NCI-H1694 (cell line): ENCODE data around the gene ZNF341.
A peak's percentile ranks its signal among the peaks of the same experiment; 100 is the strongest.
"Not testable (repeated sequence)": the region's sequence is repeated elsewhere in the genome, so short reads cannot be mapped to it uniquely, and the experiment has no call there.

Source experiments
- DNase-seq: peaks from one replicate; lab custom pipeline; 2025; lab: John Stamatoyannopoulos, UW

The ZNF341 gene

GRCh38 chr20:33730946-33731692 lies 677 bp upstream of the ZNF341 start:
- DNase-seq = no peak

- DNase-seq = peak; percentile 70
Observed at GRCh38 chr20:33732166-33732970, 572 bp downstream of the ZNF341 start.

DNA sequence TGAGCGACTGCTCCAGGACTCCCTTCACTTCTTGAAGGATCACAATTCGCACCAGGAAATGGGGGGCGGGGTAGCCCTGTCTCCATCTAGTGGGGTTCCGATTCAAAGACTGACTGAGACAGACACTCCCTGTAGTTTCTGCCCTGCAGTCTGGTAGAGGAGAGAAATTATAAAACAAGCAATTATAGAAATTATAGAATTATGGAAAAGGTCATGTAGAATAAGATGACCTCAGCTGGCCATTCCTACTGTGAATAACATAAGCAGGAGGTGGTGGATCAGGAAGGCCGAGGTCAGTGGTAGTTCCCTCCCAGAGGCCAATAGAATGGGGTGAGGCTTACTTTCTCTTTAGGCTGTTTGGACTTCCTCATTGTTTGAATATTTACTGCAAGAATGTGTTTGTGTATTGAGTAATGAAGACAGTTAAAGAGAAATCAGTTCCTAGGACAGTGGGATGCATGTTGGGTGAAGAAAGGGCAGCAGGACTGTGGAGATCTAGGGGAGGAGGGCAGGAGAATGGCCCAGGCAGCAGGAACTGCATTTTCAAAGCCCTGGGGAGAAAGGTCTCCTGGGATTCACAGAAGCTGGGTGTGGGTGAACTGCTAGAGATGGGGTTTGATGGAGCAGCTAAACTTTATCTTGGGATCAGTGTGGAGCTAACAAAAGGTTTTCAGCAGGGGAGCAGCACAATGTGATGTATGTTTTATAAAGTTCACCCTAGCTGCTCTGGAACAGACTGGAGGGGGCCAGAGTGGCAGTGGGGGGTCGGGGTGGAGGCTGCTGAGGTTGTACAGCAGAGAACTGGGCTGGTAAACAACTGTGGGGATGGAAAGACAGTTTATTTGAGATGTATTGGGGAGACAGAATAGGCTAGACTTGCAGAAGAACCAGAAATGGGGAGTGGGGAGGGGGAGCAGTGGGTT lies 2.1 kb downstream of the ZNF341 start:
- DNase-seq = no peak

GRCh38 chr20:33736962-33737361 lies 5.2 kb downstream of the ZNF341 start:
- DNase-seq = no peak

DNA sequence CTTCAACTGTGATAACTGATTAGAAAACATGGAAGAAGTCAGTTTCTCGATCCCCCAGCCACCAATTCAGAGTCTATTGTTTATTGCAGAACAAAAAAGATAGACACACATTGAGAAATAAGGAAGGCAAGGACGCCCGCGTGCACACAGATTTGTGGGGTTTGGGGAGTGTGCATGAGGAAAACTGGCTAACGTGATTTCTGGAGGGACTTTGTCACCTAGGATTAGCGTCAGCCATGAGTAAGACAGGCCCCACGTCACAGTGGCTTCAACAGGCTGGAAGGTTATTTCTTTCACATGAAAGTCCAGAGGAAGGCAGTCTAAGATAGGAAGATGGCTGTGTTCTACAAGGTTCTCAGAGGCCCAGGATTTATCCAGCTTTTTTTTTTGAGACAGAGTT lies 7.7 kb downstream of the ZNF341 start:
- no peak for DNase-seq

GRCh38 chr20:33740189-33740588 lies 8.4 kb downstream of the ZNF341 start:
- no peak for DNase-seq

DNA sequence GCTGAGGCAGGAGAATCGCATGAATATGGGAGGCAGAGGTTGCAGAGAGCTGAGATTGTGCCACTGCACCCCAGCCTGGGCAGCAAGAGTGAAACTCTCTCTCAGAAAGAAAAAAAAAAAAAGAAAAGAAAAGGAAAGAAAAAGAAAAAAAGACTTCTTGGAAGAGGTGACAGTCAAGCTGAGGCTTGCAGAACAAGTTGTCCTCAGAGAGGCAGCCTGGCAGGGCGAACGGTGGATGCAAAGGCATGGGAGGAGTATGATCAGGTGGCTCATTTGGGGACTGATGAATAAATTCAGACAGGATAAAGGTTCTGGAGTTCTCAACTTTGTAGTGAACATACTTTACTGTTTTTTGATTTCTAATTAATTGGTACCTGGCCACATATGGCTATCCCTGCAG lies 12.4 kb downstream of the ZNF341 start:
- DNase-seq = no peak

- DNase-seq = no peak
Observed at GRCh38 chr20:33744773-33745385, 13.1 kb downstream of the ZNF341 start.

- no peak for DNase-seq
Observed at GRCh38 chr20:33746325-33746998, 14.7 kb downstream of the ZNF341 start.

- no peak for DNase-seq
Observed at GRCh38 chr20:33751775-33752174, 20.0 kb downstream of the ZNF341 start.

DNA sequence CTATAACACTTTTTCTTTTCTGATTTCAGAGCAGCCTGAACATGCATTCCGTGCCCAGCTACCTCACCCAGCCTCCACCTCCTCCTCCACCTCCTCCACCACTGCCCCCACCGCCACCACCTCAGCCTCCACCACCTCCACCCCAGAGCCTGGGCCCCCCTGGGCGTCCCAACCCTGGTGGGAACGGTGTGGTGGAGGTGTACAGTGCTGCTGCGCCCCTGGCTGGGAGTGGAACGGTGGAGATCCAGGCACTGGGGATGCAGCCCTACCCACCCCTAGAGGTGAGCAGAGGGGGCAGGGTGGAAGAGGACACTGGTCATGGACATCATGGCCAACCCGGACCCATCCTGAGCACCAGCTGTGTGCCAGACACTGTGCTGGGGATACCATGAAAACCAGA lies 21.3 kb downstream of the ZNF341 start:
- DNase-seq = no peak

DNA sequence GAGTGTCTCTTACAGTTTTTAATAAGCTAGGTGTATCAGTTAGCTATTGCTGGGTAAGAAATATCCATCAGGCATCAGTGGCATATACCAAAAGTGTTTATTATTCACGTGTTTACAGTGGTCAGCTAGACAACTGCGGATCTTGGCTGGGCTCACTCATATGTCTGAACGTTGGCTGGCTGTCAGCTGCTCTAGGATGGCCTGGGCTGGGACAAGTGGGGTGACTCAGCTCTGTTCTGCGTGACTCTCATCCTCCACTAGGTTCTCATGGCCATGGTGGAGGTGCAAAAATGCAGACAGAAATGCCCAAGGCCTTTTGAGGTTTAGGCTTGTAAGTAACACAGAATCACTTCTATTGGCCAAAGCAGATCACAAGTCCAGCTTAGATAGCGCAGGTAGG lies 22.0 kb downstream of the ZNF341 start:
- no peak for DNase-seq

DNA sequence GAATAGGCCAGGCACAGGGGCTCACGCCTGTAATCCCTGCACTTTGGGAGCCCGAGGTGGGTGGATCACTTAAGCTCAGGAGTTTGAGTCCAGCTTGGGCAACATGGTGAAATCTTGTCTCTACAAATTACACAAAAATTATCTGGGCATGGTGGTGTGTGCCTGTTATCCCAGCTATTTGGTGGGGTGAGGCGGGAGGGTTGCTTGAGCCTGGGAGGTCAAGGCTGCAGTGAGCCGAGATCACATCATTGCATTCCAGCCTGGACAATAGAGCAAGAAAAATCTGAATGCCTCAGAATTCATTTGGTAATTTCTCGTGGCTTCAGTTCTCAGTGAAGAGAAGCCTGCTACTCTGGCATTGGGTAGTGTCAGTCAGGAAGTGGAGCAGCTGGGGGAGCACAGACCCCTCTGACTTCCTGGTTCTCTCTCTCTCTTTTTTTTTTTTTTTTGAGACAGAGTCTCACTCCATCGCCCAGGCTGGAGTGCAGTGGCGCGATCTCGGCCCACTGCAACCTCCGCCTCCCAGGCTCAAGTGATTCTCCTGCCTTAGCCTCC lies 24.2 kb downstream of the ZNF341 start:
- not testable (repeated sequence) for DNase-seq

- DNase-seq = no peak
Observed at GRCh38 chr20:33757046-33757445, 25.2 kb downstream of the ZNF341 start.

- no peak for DNase-seq
Observed at GRCh38 chr20:33757458-33757857, 25.7 kb downstream of the ZNF341 start.

DNA sequence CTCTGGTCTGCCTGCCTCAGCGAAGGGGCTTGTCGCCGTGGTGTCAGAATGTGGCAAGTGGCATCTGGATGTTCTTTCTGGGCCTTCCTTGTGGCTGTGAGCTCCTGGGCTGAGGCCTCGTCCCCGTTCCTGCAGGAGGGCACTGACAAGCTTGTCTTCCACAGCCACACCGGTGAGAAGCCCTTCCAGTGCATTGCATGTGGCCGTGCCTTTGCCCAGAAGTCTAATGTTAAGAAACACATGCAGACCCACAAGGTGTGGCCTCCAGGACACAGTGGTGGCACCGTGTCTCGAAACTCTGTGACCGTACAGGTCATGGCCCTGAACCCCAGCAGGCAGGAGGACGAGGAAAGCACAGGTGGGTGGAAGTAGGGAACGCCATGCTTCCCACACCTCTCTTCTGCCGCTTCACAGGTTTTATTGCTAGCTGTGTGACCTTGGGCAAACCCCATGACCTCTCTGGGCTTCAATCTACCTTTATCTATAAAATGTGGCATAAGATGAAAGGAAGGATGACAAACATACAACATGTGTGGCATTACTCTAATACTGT lies 30.0 kb downstream of the ZNF341 start:
- no peak for DNase-seq

DNA sequence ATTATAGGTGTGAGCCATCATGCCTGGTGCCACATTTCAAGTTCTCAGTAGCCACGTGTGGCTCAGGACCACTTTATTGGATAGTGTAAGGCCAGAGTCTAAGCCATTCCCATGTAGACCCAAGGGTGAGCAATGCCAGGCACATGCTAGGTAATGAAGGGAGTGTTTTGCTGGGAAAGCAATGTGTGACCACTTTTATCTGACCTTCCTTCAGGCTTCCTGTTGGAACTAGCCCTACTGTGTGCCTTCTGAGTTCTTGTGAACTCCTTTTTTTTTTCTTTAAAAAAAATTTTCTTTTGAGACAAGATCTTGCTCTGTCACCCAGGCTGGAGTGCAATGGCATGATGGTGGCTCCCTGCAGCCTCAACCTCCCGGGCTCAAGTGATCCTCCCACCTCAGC lies 33.3 kb downstream of the ZNF341 start:
- no peak for DNase-seq

DNA sequence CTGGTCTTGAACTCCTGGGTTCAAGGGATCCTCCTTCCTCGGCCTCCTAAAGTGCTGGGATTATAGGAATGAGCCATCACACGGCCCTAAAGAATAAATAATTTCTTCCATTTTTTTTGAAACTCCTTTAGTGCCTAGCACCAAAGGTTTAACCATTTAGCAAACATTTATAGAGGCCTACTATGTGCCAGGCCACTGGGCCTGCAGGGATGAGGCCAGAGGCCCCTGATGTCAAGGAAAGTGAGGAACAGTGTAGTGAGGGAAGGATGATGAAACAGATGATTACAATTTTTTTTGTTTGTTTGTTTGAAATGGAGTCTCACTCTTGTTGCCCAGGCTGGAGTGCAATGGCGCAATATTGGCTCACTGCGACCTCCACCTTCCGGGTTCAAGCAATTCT lies 33.8 kb downstream of the ZNF341 start:
- DNase-seq = no peak

DNA sequence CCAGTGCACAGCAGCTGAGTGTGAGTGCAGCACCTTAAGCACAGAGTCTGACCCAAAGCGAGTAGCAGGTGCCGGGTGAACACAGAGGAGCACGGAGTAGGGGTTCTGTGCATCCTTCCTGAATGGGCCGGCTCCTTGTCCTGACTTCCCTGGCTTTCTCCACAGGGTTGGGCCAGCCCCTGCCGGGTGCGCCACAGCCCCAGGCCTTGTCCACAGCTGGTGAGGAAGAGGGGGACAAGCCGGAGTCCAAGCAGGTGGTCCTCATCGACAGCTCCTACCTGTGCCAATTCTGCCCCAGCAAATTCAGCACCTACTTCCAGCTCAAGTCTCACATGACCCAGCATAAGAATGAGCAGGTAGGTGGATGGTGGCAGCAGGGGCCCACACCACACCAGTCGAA lies 34.9 kb downstream of the ZNF341 start:
- no peak for DNase-seq

- no peak for DNase-seq
Observed at GRCh38 chr20:33767777-33768138, 36.0 kb downstream of the ZNF341 start.

- DNase-seq = no peak
Observed at GRCh38 chr20:33769043-33769442, 37.2 kb downstream of the ZNF341 start.
